ENCODE measurements around the gene ARFIP2. TPM values are rescaled to one million over a fixed set of nuclear protein-coding genes. Genes with fewer than 3 reads are reported as not detected.

Gene ARFIP2
- total and polyA plus RNA-seq, 10 of the 15 experiments (the other 5 are each of a cell fraction or from before 2014, with no cell fraction given), result 11.7 to 59.8 (median 48.0) TPM

DNA sequence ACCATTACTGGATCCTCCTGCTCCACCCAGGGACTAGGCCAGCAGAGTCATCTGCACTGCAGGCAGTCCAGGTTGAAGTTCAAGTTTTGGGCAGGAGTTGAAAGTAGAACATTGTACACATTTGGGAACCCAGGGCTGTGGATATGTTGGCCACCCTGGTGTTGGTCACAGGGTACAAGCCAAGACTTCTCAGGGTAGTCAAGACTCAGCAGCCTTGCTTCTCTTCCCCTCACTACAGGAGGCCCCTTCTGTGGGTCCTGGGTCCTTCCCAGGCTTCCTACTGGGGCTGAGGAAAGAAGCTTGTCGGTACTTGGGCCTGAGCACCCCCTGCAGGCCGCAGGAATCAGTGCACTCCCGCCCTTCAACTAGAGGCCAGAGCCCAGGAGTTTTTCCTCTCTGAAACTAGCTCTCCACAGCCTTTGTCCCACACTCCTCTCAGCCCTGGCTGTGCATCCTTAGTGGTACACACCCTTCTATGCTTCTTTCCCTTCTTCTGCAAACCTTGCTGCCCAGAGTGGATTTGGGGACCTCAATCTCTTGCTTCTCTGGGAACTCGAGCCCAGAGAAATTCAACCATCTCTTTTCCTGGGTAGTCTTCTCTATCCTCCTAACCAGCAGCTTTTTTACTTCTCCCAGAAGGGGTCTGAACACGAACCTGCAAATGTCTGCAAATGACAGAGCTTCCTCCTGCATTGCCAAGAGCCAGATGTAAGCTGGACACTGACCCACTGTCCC lies 37.7 kb downstream of the ARFIP2 start:
- Histone ChIP-seq H3K4me1 (ENCODE audit: control insufficient read depth, insufficient read depth, low read length) (no peaks in the 10 kb centered on the region), H3K9ac (ENCODE audit: control insufficient read depth, insufficient read depth, low read length) (no peak overlapping the region), H3K27me3 (replicated peaks in 1 of 2; ENCODE audit: control insufficient read depth in 2 of 2, insufficient read depth in 2 of 2, low read length in 1 of 2) (no peaks in the 10 kb centered on the region), H4K20me1 (ENCODE audit: control insufficient read depth, insufficient read depth) (no peaks in the 10 kb centered on the region), H3K79me2 (ENCODE audit: control insufficient read depth, insufficient read depth, low read length) (no peaks in the 10 kb centered on the region), H3K4me2 (ENCODE audit: control insufficient read depth, insufficient read depth) (no peak overlapping the region), H3K27ac (ENCODE audit: control insufficient read depth, insufficient read depth) (no peak overlapping the region), H3K4me3 (no peak overlapping the region), H2AFZ (ENCODE audit: control insufficient read depth, low read depth, low read length) (no peak overlapping the region; the same call in 1 of the 2 replicates), H3K36me3 (ENCODE audit: control insufficient read depth in 2 of 2, insufficient read depth in 2 of 2, low read length in 1 of 2) (no peaks in the 10 kb centered on the region), H3K9me3 (replicated peaks; ENCODE audit: control insufficient read depth, insufficient read depth, low read length) (no peaks in the 10 kb centered on the region)
- WGBS (ENCODE audit: insufficient coverage, insufficient replicate concordance, low lambda C conversion rate, missing lambda C conversion rate), result 12% methylated on average over 5 of the region's 5 CpGs
- no peak for FAIRE-seq
- CTCF ChIA-PET, result interaction anchor here (0.6 to 17.4 kb wide), 49 partner anchors 8 to 1243 kb away, joined by 3 to 560 read pairs (median 5); partner anchors contain the start of genes MRPL17 and SMPD1
- in situ Hi-C loops (cut with MboI), result loop anchor here (5.0 kb wide), 1 partner anchor 61 kb away; no protein-coding TSS in a partner anchor
- TF ChIP-seq, protein P1, sequence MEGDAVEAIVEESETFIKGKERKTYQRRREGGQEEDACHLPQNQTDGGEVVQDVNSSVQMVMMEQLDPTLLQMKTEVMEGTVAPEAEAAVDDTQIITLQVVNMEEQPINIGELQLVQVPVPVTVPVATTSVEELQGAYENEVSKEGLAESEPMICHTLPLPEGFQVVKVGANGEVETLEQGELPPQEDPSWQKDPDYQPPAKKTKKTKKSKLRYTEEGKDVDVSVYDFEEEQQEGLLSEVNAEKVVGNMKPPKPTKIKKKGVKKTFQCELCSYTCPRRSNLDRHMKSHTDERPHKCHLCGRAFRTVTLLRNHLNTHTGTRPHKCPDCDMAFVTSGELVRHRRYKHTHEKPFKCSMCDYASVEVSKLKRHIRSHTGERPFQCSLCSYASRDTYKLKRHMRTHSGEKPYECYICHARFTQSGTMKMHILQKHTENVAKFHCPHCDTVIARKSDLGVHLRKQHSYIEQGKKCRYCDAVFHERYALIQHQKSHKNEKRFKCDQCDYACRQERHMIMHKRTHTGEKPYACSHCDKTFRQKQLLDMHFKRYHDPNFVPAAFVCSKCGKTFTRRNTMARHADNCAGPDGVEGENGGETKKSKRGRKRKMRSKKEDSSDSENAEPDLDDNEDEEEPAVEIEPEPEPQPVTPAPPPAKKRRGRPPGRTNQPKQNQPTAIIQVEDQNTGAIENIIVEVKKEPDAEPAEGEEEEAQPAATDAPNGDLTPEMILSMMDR (IDR thresholded peaks at IDR 0.05 in 2 of 3, conservative IDR thresholded peaks at IDR 0.05 in 1 of 3; ENCODE audit: control insufficient read depth in 2 of 3, extremely low read depth in 1 of 3, insufficient read depth in 1 of 3, low read depth in 3 of 3, low read length in 3 of 3), result peak; percentile 85 to 89 (median 87)
- TF ChIP-seq EP300 (IDR thresholded peaks at IDR 0.05; ENCODE audit: borderline replicate concordance in 1 of 2, control insufficient read depth in 1 of 2, low read depth in 2 of 2, low read length in 2 of 2), result no peak
- TF ChIP-seq NFXL1 (IDR thresholded peaks at IDR 0.05; ENCODE audit: borderline replicate concordance), result no peak
- no peak for TF ChIP-seq KDM1A (IDR thresholded peaks at IDR 0.05; ENCODE audit: borderline replicate concordance)
- TF ChIP-seq CHD2 (IDR thresholded peaks at IDR 0.05; ENCODE audit: borderline replicate concordance, low read depth, low read length), result no peak
- TF ChIP-seq SMC3 (IDR thresholded peaks at IDR 0.05; ENCODE audit: borderline replicate concordance, low read length), result peak; percentile 88
- peak; percentile 91 for TF ChIP-seq RAD21 (IDR thresholded peaks at IDR 0.05; ENCODE audit: insufficient read depth, low read depth, low read length)
- no peak for TF ChIP-seq ZZZ3 (IDR thresholded peaks at IDR 0.05; ENCODE audit: control insufficient read depth, insufficient read length, low read depth)
- peak; percentile 37; the same call in 1 of the 2 replicates for TF ChIP-seq YY1 (IDR thresholded peaks at IDR 0.05; ENCODE audit: low read depth, low read length)
- SMC1A ChIA-PET (ENCODE audit: uncharacterized antibody, unreplicated experiment), result interaction anchor here (0.6 to 12.8 kb wide), 23 partner anchors 9 to 1251 kb away, joined by 3 to 293 read pairs (median 4); partner anchors contain the start of genes ARFIP2, SMPD1 and TIMM10B
- RAD21 ChIA-PET (ENCODE audit: unreplicated experiment), result interaction anchor here (0.6 to 14.2 kb wide), 18 partner anchors 9 to 262 kb away, joined by 3 to 305 read pairs (median 4); partner anchors contain the start of genes ARFIP2, MRPL17 and TIMM10B
- no peak for DNase-seq (ENCODE audit: low read depth, low spot score)
- no TSS peak for BruUV-seq (replicated peaks)
- ATAC-seq, result peak; percentile 91
- intact Hi-C loops (cut with micrococcal nuclease; ENCODE audit: unreplicated experiment), result loop anchor here (1.0 kb wide), 2 partner anchors 60 to 64 kb away; no protein-coding TSS in a partner anchor
- POLR2A ChIA-PET, result interaction anchor here (1.9 kb wide), 1 partner anchor 65 kb away, joined by 7 read pairs; no protein-coding TSS in a partner anchor

Measured in GM12878 (cell line).